Transverse colon (tissue), 4 donors: ENCODE results near the gene NUCB2. TPM values are rescaled to one million over a fixed set of nuclear protein-coding genes. Genes with fewer than 3 reads are reported as not detected.

Experiments used
- DNase-seq: peaks from one replicate; pipeline ENCODE4 v3.0.0-alpha.2; 2019
- H3K27ac ChIP-seq, 4 donors: fragments of 200-600 bp; sonication (generic); 2 replicates each; pipeline ENCODE4 v1.5.1; 2016 to 2018; ENCODE audit warnings: inconsistent platforms in 4 of 4
- H3K27me3 ChIP-seq: fragments of 200-600 bp; sonication (generic); 2 replicates; pipeline ENCODE4 v1.5.1; 2017; ENCODE audit warnings: inconsistent platforms
- H3K36me3 ChIP-seq, 4 donors: fragments of 200-600 bp; sonication (generic); 2 replicates each; pipeline ENCODE4 v1.5.1; 2017 to 2019; ENCODE audit warnings: inconsistent platforms in 4 of 4
- H3K4me1 ChIP-seq, 4 donors: fragments of 200-600 bp; sonication (generic); 2 replicates each; pipeline ENCODE4 v1.5.1; 2017 to 2020; ENCODE audit warnings: inconsistent platforms in 4 of 4
- H3K4me3 ChIP-seq, 4 donors: fragments of 200-600 bp; sonication (generic); 1 replicate in 1 of 4; 2 replicates in 3 of 4; pipeline versions ENCODE4 v1.5.1 to v1.6.1; 2017 to 2019; ENCODE audit warnings: inconsistent platforms in 4 of 4
- H3K9me3 ChIP-seq, 2 donors: fragments of 200-600 bp; sonication (generic); 2 replicates each; pipeline ENCODE4 v1.5.1; 2017 to 2019; ENCODE audit warnings: inconsistent platforms in 2 of 2
- CTCF ChIP-seq, 5 experiments: fragments of 200-600 bp in 3 of 5; fragments of 450-650 bp in 2 of 5; sonication (generic) in 3 of 5; IDR thresholded peaks; 1 replicate in 2 of 5; 2 replicates in 3 of 5; pipeline ENCODE4 v1.5.1; 2016 to 2017; ENCODE audit warnings: antibody characterized with exemption in 5 of 5, inconsistent platforms in 3 of 5, mild to moderate bottlenecking in 2 of 5, moderate library complexity in 1 of 5
- EP300 ChIP-seq: sonication (generic); formaldehyde crosslinking; IDR thresholded peaks from one replicate; pipeline ENCODE4 v1.6.1; 2017; ENCODE audit warnings: antibody characterized with exemption, low read depth
- POLR2A ChIP-seq: fragments of 450-650 bp; IDR thresholded peaks from one replicate; pipeline ENCODE4 v1.6.1; 2016; ENCODE audit warnings: antibody characterized with exemption, mild to moderate bottlenecking, moderate library complexity
- POLR2AphosphoS5 ChIP-seq, 3 donors: sonication (generic); formaldehyde crosslinking; IDR thresholded peaks; one replicate each; pipeline ENCODE4 v1.6.1; 2016; ENCODE audit warnings: antibody characterized with exemption in 3 of 3
- WGBS, 2 donors: methylation state at CpG; one replicate each; pipeline ENCODE4 v1.1.5; 2018; ENCODE audit warnings: low coverage in 1 of 2; 5-methylcytosine and 5-hydroxymethylcytosine counted together
- in situ Hi-C, 4 donors: fragments of 200-750 bp; cut with MboI; loops; one replicate each; pipeline versions ENCODE4 v1.15.0 to v1.15.1; 2017; ENCODE audit warnings: low sequenced_read_pairs in 3 of 4, low pct_ligation_motif_present in 1 of 4, low pct_unique_long_range_greater_than_20kb in 1 of 4
- intact Hi-C: fragments of 100-400 bp; cut with DNase I; formaldehyde crosslinking; loops from one replicate; pipeline ENCODE4 v1.15.1; 2023; ENCODE audit warnings: low total_unique reads
- total RNA-seq, 4 donors: library from RNA; depleted of rRNA; stranded (reverse); fragments of >200 nt; gene quantifications; one replicate each; pipeline ENCODE4 v1.1.0, GENCODE V29; 2016

Gene NUCB2
- total RNA-seq, 4 donors from 2014 or later = 5.0 to 28.9 (median 13.4) TPM

DNA sequence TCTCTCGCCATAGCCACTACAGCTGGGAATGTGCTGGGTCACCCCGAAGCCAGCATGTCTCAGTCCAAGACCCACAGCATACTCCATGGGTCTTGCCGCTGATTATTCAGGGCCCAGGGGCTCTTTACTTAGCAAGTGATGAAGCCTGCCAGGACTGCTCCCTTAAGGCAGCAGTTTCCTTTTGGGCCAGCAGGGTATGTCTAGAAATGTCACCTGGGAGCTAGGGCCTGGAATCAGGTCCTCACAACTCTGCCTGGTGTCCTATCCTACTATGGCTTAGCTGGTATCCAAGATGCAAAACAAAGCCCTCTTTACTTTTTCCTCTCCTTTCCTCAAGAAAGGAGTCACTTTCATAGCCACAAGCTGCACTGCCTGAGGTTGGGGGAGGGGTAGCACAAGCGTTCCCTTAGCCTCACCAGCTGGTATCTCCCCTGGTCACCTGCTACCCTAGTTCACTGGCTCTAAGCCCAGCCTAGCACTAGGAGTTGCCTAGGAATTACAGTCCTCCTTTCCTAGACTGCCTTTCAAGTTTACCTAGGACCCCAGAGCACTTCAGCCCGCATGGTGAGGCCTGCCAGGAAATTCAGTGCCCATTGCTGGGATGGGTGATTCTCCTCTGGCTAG lies 52.4 kb downstream of the NUCB2 start:
- 97% methylated on average over 5 of the region's 5 CpGs; no CpG with 5 or more reads in 1 of the 2 donors for WGBS, 2 donors
- no peak for DNase-seq
- no peak for TF ChIP-seq EP300
- no peak for TF ChIP-seq POLR2A
- TF ChIP-seq POLR2AphosphoS5 (IDR thresholded peaks at IDR 0.05) = no peak
- no peak for TF ChIP-seq CTCF (IDR thresholded peaks at IDR 0.05)
- no peak overlapping the region for H3K27ac ChIP-seq
- H3K4me3 ChIP-seq = no peak overlapping the region
- H3K9me3 ChIP-seq = no peaks in the 10 kb centered on the region
- in situ Hi-C loops (no loop called here), intact Hi-C loops (no loop called here)
- peaks cover 0 to 4% (median 0%) of the 10 kb centered on the region in 4 donors for H3K4me1 ChIP-seq
- H3K36me3 ChIP-seq = no peaks in the 10 kb centered on the region
- H3K27me3 ChIP-seq = no peaks in the 10 kb centered on the region

DNA sequence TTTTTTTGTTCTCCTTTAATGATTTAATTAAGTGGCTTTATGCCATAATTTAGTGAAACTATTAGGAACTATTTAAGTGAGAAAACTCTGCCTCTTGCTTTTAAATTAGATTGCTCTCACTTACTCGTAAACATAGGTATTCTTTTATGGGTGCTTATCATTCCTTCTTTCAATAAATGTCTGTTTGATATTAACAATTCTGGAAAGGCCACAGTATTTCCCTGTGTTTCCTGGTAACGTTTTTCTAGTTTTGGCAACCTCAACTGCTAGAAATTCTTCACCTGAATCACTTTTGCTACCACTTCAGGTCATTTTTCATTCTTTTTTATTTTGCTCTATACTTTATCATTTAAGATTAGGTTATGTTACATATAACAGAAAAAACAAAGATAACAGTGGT lies 55.1 kb downstream of the NUCB2 start:
- peaks cover 0 to 4% (median 0%) of the 10 kb centered on the region in 4 donors for H3K4me1 ChIP-seq
- in situ Hi-C loops = no loop called here
- TF ChIP-seq CTCF (IDR thresholded peaks at IDR 0.05) (no peak), POLR2A (no peak), EP300 (no peak), POLR2AphosphoS5 (IDR thresholded peaks at IDR 0.05) (no peak)
- WGBS, 2 donors = 30 to 40% methylated on average over 2 of the region's 2 CpGs
- H3K9me3 ChIP-seq = no peaks in the 10 kb centered on the region
- H3K27me3 ChIP-seq = no peaks in the 10 kb centered on the region
- no peaks in the 10 kb centered on the region for H3K36me3 ChIP-seq
- no peak overlapping the region for H3K4me3 ChIP-seq
- intact Hi-C loops = no loop called here
- no peak for DNase-seq
- no peak overlapping the region for H3K27ac ChIP-seq

DNA sequence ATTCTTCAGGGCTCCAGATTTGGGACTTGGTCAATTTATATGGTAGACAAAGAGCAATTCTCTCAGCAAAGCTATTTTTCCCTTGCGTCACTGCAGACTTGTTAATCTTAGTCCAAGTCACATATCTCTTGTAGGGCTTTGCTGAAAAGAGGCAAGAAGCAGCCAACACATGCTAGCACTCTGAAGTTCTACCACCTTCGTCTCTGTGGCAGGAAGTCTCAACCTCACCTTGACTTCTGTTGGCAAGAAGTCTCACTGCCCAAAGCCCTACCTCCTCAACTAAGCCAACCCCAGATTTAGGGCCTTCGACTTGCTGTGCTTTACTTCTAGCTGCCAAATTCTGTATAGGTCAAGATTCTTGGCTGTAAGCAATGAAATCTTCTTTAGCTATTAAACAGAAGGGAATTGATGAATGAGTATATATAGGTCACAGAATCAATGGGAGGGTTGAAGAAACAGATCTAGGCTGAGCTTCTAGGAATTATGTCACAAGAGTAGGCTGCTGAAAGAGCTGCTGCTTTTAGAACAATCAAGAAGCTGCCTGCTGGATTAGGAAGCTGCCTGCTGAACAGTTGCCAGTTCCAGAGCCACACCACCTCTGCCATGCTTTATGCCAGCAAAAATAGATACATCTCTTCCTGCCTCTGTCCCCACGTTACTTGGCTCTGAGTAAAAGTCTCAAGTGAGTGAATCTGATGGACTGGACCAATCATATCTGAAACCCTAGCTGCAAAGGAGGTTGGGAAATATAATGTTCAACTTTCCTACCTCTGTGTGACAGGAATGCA lies 57.5 kb downstream of the NUCB2 start:
- Histone ChIP-seq H3K36me3 (no peaks in the 10 kb centered on the region), H3K9me3 (no peaks in the 10 kb centered on the region), H3K4me3 (no peak overlapping the region), H3K27ac (no peak overlapping the region), H3K27me3 (no peaks in the 10 kb centered on the region), H3K4me1 (peaks cover 0 to 4% (median 0%) of the 10 kb centered on the region in 4 donors)
- DNase-seq = no peak
- intact Hi-C loops = no loop called here
- TF ChIP-seq CTCF (IDR thresholded peaks at IDR 0.05) (no peak), EP300 (no peak), POLR2A (no peak), POLR2AphosphoS5 (IDR thresholded peaks at IDR 0.05) (no peak)
- in situ Hi-C loops = no loop called here
- 83% methylated on average over 4 of the region's 4 CpGs; no CpG with 5 or more reads in 1 of the 2 donors for WGBS, 2 donors

DNA sequence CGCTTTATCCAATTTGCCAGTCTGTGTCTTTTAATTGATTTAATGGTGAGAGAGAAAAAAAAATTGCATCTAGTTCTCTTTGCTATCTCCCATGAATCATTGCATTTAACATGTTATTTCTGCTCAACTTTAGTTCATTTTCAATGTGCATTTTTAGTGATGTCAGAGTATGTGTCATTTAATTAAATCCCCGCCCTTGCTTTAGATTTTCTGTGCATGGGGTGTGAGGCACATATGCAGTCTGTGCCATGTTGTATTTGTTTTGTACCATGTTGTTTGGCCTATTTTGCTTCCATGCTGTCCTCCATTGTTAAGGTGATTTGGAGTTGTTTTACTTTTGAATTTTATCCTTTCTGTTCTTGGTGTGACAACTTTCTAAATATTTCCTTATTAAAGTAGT lies 66.7 kb downstream of the NUCB2 start:
- H3K36me3 ChIP-seq = no peaks in the 10 kb centered on the region
- TF ChIP-seq POLR2AphosphoS5 (IDR thresholded peaks at IDR 0.05) = no peak
- TF ChIP-seq EP300 = no peak
- TF ChIP-seq CTCF (IDR thresholded peaks at IDR 0.05) = no peak
- TF ChIP-seq POLR2A = no peak
- DNase-seq = no peak
- intact Hi-C loops = no loop called here
- H3K4me3 ChIP-seq = no peak overlapping the region
- in situ Hi-C loops = no loop called here
- no peaks in the 10 kb centered on the region for H3K4me1 ChIP-seq
- H3K27ac ChIP-seq = no peak overlapping the region
- no peaks in the 10 kb centered on the region for H3K9me3 ChIP-seq
- no peaks in the 10 kb centered on the region for H3K27me3 ChIP-seq
- WGBS, 2 donors = 95 to 97% methylated on average over 2 of the region's 2 CpGs
